Measurements from ENCODE around the gene ARHGEF11. TPM values are rescaled to one million over a fixed set of nuclear protein-coding genes. Genes with fewer than 3 reads are reported as not detected.

The ARHGEF11 gene
- total and polyA plus RNA-seq, 2 of the 4 experiments (the other 2 are of a cell fraction), result 16.8 to 17.2 TPM

DNA sequence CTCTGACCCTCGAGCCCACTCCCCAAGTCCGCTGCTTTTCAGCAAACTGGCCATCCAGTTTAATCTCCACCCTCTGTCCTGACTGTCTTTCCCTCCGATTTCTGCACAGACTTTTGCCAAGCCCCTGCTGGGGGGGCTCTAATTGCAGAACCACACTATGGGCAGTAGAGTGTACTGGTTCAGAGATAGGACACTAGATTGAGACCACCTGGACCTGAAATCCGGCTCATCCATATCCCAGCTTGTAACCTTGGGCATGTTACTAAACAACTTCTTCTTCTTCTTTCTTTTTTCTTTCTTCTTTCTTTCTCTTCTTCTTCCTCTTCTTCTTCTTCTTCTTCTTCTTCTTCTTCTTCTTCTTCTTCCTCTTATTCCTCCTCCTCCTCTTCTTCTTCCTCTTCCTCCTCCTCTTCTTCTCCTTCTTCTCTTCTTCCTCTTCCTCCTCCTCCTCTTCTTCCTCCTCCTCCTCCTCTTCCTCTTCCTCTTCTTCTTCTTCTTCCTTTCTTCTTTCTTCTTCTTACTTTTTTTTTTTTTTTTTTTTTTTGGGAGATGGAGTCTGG lies 117.4 kb downstream of the ARHGEF11 start:
- Histone ChIP-seq H3K4me3 (ENCODE audit: insufficient read depth, low read depth, low read length) (no peak overlapping the region), H3K4ac (ENCODE audit: low read depth, low read length) (no peak overlapping the region), H4K5ac (ENCODE audit: low read depth, low read length) (no peak overlapping the region), H3K23ac (ENCODE audit: low read depth, low read length) (no peak overlapping the region), H3K9me1 (ENCODE audit: insufficient read depth, low read length) (no peaks in the 10 kb centered on the region; the same call in 1 of the 2 replicates), H3K9me3 (ENCODE audit: control insufficient read depth, insufficient read depth, low read length) (no peaks in the 10 kb centered on the region), H2AK9ac (replicated peaks; ENCODE audit: low read depth, low read length, poor library complexity) (no peak overlapping the region), H3K27ac (ENCODE audit: insufficient read depth, low read length) (no peak overlapping the region), H4K8ac (ENCODE audit: low read depth in 2 of 2, low read length in 2 of 2) (no peak overlapping the region), H3K4me1 (ENCODE audit: control insufficient read depth, insufficient read depth, low read length) (no peaks in the 10 kb centered on the region), H2BK15ac (ENCODE audit: low read depth, low read length) (no peak overlapping the region), H4K20me1 (ENCODE audit: insufficient read depth, low read length) (no peaks in the 10 kb centered on the region; the same call in 1 of the 2 replicates), H2BK120ac (ENCODE audit: low read depth, low read length) (no peak overlapping the region), H3K27me3 (ENCODE audit: control insufficient read depth, insufficient read depth, low read length) (peaks cover 35% of the 10 kb centered on the region), H3K4me2 (ENCODE audit: low read depth, low read length) (peak overlapping the region; percentile 0; the same call in 1 of the 2 replicates), H2BK5ac (ENCODE audit: low read depth, low read length, poor library complexity, severe bottlenecking) (no peak overlapping the region), H2AFZ (replicated peaks; ENCODE audit: low read length, poor library complexity) (peak overlapping the region; percentile 97), H3K18ac (ENCODE audit: low read depth, low read length) (no peak overlapping the region), H3K9ac (ENCODE audit: low read depth, low read length) (no peak overlapping the region), H3K56ac (ENCODE audit: extremely low read depth, insufficient read depth, low read length) (no peak overlapping the region), H2BK20ac (ENCODE audit: low read depth, low read length) (no peak overlapping the region), H4K91ac (ENCODE audit: insufficient read depth, low read depth, low read length) (no peak overlapping the region), H3K36me3 (ENCODE audit: control insufficient read depth, insufficient read depth, low read length) (no peaks in the 10 kb centered on the region), H3K79me1 (ENCODE audit: low read depth in 1 of 2, low read length in 2 of 2) (no peaks in the 10 kb centered on the region), H3K14ac (replicated peaks; ENCODE audit: low read depth, low read length) (no peak overlapping the region), H2AK5ac (ENCODE audit: low read depth, low read length) (no peak overlapping the region)
- no CpG with 5 or more reads among the region's 4 CpGs for WGBS, 2 experiments (ENCODE audit: extremely low coverage in 2 of 2, insufficient read length in 1 of 2)
- ChIA-PET CTCF (interaction anchor here (0.5 to 2.1 kb wide), 20 partner anchors 11 to 308 kb away, joined by 3 to 24 read pairs (median 4); partner anchors contain the start of genes NES, NTRK1 and PEAR1), POLR2A (ENCODE audit: unreplicated experiment) (interaction anchor here (0.9 kb wide), 1 partner anchor 202 kb away, joined by 3 read pairs; no protein-coding TSS in a partner anchor)
- ATAC-seq (ENCODE audit: low read depth), result peak; percentile 5
- DNase-seq, result no peak
- in situ Hi-C loops (cut with MboI; ENCODE audit: low sequenced_read_pairs), result loop anchor here (5.0 kb wide), 1 partner anchor 36 kb away; the partner anchor contains the start of gene PEAR1
- BruUV-seq (replicated peaks), result no TSS peak
- TF ChIP-seq RCOR1 (IDR thresholded peaks at IDR 0.05; ENCODE audit: insufficient replicate concordance, low read length) (no peak), RAD21 (IDR thresholded peaks at IDR 0.05; ENCODE audit: low read length) (no peak), CEBPB (IDR thresholded peaks at IDR 0.05; ENCODE audit: low read depth, low read length) (no peak), FOS (IDR thresholded peaks at IDR 0.05; ENCODE audit: low read depth, low read length) (no peak)
- dilution Hi-C loops (cut with HindIII; ENCODE audit: low sequenced_read_pairs, unreplicated experiment), result no loop called here
- intact Hi-C loops (cut with micrococcal nuclease), result loop anchor here (10.0 kb wide), 1 partner anchor 203 kb away; the partner anchor contains the start of genes ISG20L2 and METTL25B

Measured in IMR-90 (cell line).